Suppressor macrophage treated with lipopolysaccharide for 1 hour (primary cell): ENCODE results near the gene MED15.
"Not testable (repeated sequence)": the region's sequence is repeated elsewhere in the genome, so short reads cannot be mapped to it uniquely, and the experiment has no call there.

Experiments
- DNase-seq, 3 donors: peaks; one replicate each; pipeline ENCODE4 v3.0.0-alpha.2; 2020 to 2022

The MED15 gene

DNA sequence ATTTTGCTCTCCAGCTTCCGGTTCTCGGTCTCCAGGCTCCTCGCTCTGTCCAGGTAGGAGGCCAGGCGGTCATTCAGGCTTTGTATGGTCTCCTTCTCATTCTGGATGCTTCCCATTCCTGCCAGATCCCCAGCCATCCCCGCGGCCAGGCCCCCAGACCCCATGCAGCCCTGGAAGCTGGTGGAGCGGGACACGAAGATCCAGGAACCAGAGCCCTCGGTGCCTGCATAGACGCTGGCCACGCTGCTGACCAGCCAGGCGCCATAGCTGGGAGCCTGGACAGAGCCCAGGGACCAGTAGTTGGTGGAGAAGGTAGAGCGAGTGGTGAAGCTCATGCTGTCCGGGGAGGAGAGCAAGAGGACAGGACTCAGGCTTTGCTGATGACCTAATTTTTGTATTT lies 23.6 kb upstream of the MED15 start:
- DNase-seq = no peak

DNA sequence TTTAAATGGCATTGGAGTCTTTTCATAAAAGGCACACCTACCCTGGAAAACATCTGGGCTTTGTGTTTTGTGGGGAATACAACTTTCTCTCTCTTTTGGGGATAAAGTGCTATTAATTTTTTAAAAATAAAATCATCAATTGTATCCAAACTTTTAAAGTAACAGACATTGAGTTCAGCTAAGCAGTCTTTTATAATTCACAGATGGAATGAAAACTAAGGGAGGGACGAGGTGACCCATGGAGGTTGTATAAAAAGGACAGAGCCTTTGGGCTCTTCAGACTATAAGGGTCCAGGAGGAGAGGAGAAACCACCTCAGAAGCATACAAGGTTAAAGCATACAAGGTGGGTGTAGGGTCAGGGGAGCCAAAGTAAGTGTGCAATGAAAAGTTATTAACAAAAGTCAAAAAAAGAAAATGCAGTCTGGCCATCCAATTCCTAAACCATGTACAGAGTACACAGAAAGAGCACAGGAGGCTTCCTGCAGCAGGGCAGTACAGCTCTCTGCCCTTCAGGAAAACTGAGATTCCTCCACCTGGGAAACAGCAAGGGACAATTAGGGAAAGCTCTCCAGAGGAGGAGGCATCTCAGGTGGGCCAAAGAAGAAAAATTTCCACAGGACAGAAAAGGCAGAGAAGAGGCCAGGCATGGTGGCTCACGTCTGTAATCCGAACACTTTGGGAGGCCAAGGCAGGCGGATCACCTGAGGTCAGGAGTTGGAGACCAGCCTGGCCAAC lies 22.3 kb upstream of the MED15 start:
- no peak for DNase-seq

DNA sequence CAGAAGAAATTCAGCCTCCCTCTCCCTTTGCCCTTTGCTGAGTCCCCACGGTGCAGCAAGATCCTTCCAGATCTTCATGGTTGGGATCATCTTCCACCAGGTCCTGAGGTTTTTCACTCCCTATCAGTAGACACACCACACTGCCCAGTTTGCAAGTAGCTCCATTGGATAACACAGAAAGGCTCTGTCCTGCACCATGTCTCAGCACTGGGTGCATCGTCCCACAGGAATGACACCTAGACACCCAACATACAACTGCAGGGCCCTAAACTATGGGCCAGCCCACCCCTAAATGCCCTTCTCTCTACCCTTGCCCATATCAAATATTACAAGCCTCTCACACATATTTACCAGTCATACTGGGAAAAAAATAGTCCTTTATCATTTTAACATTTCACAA lies 21.2 kb upstream of the MED15 start:
- DNase-seq = no peak

DNA sequence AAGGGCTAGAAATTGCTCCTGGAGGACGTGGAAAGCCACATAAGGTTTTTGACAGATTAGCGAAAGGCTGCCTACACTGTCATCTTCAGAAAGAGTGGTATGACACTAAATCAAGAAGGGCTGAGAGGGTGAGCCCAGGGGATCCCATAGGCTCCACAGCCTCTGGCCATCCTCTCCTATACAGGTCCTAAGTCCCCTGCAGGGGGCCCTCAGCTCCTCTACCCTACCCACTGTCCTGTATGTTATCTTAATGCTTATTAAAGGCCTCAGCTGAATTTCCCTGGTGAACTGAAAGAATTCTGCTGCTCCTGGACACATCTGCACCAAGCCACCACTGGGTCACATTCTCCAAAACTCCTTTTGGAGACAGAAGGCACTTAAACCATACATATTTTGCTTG lies 19.7 kb upstream of the MED15 start:
- no peak for DNase-seq

DNA sequence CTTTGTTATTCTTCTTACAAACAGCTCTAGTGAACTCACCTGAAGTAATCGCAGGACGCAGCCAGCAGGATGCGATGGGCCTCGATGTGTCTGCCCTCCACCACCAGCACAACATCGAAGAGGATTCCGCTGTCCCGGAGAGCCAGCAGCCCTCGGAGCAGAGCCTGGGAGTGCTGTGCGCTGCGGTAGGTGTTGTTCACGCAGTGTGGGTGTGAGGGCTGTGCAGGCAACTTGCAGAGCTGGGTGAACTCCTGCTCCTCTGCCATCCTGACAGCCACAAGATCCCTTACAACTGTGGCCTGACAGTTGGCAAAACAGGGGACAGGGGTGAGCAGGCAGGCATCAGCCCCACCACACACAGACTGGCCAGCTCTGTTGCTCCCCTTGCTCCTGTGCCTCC lies 18.5 kb upstream of the MED15 start:
- DNase-seq = no peak

DNA sequence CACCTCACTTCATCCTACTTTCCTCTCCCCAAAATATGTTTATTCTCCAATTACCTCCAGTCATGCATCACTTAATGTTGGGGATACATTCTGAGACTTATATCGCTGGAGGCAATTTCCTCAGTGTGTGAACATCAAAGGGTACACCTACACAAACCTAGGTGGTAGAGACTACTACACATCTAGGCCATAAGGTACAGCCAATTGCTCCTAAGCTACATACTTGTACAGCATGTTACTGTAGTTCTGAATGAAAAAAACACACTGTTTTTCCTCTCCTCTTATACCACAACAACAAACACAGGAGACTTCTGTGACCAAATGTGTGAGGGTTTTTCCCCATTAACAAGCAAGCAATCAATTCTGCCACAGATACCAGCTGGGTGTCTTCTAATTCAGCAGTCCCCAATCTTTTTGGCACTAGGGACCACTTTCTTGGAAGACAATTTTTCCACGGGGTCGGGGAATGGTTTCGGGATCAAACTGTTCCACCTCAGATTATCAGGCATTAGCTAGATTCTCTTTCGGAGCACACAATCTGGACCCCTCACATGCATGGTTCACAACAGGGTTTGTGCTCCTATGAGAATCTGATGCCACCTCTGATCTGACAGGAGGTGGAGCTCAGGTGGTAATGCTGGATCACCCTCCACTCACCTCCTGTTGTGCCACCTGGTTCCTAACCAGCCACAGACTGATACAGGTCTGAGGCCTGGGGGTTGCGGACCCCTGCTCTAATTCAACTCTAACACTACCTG lies 17.0 kb upstream of the MED15 start:
- no peak for DNase-seq

DNA sequence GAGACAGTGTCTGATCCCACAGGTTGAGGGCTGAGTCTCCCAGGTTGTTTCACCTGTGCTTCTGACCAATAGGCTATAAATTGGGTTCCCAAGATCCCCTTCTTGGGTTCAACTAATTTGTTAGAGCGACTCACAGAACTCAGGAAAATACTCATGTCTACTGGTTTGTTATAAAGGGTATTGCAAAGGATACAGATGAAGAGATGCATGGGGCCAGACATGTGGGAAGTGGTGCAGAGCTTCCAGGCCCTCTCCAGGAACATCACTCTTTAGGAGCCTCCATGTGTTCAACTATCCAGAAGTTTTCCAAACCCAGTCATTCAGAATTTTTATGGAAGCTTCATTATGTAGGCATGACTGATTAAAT lies 16.5 kb upstream of the MED15 start:
- no peak for DNase-seq

DNA sequence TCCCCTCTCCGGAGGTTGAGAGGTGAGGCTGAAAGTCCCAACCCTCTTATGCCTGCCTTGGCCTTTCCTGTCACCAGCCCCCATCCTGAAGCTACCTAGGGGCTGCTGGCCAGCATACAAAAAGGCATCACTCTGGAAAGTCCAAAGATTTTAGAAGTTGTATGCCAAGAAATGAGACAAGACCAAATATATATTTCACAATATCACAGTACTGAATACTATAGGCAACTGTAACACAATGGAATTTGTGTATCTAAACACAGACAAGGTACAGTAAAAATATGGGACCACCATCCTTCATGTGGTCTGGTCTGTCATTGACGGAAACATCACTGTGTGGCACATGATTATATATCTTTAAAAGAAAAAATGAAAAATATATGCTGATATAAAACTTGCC lies 16.1 kb upstream of the MED15 start:
- no peak for DNase-seq

DNA sequence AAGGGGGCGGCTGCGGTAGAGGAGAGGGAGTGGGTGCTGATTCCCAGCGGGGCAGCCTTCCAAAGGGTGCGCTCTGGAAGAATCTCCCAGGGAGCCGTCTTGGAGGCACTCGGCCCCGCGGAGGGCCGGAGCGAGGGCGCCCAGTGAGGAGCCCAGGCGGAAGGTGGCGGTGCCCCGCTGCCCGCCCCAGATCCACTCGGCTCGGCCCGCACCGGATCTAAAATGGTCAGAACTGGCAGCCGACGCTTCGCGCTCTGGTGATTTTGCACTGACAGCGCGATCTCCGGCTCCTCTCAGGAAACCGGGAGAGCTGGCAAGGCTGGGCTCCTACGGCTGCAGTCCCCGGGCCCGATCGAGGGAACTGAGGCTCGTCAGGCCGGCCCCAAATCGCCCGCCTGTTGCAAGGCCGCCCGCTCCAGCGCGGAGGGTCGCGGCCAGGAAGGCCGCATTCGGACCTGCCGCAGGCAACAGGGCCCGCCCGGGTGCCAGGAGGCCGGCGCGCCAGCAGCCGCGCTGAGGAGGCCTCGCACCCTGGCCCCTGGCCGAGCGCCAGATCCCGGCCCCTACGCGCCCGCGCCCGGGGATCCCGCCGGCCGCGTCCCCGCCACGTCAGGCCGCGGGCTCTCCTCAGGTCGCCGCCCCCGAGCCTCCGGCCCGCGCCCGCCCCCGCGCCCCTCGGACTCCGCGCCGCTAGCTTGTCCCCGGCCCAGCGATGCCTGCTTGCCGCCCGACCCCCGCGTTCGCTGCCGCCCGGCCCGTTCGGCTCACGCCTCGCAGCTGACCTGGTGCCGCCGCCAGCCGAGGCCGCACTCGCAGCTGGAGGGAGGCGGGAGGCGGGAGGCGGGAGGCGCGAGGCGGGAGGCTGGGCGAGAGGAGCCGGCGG lies 12.2 kb upstream of the MED15 start, which contains the start of gene KLHL22:
Gene KLHL22 (minus strand): TSS at position 818 of the 883 bp plus-strand sequence. CDS start 6,584 bp downstream, outside the sequence.
- peak; percentile 25 to 84 (median 32) for DNase-seq

DNA sequence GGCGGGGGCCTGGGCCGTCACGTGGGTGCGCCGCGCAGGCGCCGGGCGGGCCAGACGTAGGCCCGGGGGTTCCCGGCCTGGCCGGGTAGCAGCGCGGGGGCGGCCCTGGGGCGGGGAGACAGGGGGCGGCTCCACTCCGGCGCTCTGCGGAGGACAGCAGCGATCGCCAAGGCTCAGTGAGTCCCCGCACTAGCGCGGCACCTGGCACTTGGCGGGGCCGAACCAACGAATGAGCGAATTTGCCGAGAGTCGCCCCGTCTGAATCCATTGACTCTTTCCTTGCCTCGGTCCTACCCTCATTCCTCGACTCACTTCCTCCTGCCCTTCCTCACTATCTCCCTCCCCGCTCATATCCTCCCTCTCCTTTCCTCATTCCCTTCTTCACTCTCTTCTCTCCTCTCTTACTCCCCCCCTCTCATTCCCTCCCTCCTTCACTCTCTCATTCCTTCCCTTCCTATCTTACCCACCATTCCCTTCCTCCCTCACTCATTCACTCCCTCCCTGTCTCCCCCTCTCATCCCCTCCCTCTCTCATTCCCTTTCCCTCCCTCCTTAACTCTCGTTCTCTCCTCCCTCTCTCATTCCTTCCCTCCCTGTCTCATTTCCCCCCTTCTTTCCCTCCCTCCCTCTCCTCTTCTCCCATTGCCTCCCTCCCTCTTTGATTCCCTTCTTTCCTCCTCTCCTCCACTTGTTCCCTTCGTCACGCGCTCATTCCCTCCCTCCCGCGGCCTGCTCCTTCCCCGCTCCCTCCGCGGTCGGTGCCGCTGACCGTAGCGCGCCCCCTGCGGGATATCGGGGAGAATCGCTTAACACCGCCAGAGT lies 11.3 kb upstream of the MED15 start:
- DNase-seq = peak; percentile 96 to 100 (median 99)

DNA sequence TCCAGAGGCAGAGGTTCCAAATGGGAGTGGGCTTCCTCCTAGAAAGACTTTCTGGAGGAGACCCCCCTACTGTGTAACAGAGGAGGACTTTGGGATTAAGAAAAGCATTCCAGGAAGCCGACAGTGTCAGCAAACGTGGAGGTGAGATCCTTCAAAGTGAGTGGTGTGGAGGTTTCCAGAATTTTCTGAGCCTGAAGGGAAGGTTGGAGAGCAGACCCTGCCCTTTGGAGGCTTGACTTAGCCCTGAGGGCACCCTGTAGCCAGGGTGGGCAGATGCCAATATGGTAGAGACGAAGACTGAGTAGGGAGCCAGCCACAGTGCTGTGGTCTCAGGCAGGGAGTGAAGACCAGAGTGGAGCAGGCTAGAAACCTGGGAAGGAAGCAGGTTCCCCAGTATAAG lies 10.0 kb upstream of the MED15 start:
- DNase-seq = no peak

DNA sequence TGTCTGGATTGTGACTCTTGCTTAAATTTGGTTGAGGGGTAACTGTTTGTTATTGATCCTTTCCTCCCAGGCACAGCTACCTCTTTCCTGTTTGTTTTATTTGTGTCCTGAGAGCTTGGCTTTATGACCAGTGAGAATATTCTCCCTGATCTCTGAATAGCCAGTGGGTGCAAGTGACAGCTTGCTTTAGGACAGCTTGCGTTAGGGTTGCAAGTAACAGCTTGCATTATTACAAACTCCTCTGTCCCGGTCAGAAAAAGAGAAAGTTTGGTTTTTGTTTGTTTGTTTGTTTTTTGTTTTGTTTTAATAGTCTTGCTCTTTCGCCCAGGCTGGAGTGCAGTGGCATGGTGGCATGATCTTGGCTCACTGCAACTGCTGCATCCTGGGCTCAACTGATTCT lies 8.5 kb upstream of the MED15 start:
- DNase-seq = no peak

DNA sequence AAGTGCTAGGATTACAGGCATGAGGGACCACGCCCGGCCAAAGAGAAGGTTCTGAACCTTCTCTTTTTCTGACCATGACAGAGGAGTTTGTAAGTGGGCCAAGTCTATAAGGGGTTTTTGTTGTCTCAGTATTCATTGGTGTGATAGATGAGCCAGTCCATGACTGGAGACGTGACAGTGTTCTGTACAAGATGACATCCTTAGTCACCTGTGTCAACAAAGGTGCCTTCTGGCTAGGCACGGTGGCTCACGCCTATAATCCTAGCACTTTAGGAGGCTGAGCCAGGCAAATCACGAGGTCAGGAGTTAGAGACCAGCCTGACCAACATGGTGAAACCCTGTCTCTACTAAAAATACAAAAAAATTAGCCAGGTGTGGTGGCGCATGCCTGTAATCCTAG lies 7.6 kb upstream of the MED15 start:
- DNase-seq = no peak

DNA sequence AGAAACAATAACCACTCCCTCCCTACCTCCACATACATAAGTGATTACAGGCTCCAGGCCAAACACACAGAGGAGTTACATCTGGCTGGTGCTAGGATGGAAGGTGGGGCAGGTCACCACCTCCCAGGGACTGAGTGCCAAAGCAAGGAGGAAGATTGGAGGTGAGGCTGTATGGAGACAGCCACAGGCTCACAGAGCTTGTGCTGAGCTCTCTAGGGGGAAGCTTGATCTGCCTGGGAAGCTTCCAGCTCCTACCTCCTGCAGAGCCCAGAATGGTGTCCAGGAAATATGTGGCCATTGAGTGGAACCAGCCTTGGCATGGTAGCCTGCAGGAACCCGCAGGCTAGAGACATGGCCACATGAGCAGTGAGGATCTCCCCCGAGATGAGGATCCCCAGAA lies 3.6 kb upstream of the MED15 start:
- DNase-seq = no peak

DNA sequence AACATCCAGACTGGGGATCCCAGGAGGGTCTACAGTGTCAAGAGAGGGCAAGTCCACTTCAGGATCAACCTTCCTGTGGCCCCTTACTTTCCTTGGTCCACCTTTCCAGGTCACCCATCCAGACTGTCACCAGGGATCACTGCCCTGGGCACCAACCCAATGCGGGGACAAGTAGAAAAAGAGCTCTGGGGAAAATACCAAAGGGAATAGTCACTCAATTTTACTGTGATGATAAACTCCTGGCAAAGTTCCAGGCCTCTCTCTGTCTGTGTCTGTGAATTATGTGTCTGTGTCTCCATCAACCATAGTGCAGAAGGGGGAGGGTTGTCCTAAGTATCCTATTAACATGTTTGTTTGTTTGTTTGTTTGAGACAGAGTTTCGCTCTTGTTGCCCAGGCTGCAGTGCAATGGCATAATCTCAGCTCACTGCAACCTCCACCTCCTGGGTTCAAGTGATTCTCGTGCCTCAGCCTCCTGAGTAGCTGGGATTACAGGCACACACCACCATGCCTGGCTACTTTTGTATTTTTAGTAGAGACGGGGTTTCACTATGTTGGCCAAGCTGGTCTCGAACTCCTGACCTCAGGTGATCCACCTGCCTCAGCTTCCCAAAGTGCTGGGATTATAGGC lies 3.0 kb upstream of the MED15 start:
- DNase-seq = not testable (repeated sequence)

DNA sequence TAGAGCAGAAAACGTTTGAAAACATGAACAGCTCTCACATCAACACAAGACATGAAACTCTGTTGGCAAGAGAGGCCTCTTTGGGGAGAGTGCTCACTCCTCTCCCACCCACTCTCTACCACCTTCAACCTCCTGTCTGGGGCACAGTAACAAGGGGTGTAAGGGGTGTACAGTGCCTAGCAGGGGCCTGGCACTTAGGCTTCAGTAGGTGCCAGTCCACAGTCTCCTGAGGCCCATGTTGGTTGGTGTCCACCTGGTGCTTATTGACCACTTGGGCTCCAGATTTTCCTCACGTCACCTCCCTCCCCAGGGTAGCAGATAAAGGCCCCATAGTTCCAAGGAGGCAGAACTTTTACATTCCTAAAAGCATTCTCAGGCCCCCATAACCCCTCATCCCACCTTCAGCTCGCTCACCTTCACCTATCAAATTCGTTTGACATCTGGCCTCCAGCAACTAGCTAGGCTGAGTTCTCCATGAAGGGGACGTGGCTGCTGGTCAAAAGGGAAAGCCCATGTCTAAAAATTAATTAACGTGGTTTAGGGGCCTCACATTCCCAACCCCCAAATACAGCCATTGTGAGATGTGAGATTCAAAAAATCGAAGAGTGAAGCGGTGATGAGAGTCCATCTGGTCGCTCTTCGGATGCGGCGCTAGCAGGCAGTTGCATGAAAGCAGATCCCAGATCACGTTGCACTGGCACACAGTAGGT lies 712 bp upstream of the MED15 start:
- DNase-seq = no peak

DNA sequence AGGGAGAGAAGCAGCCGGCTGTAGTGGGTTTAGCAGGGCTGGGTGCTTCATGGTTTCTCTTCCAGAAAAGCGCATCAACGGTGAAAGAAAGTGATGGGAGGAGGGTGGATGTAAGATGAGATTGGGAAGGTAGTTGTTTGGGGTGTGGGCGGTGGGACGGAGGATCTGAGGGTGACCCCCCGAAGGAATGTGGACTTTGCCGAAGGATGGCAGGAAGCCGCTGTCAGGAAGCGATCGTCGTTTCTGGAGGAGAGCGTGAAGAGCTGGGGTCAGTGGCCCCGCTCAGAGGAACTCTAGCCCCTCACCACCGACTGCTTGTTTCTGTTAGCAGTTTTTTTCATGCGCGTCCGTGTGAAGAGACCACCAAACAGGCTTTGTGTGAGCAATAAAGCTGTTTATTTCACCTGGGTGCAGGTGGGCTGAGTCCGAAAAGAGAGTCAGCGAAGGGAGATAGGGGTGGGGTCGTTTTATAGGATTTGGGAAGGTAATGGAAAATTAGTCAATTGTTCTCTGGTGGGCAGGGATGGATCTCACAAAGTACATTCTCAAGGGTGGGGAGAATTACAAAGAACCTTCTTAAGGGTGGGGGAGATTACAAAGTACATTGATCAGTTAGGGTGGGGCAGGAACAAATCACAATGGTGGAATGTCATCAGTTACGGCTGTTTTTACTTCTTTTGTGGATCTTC lies 801 bp downstream of the MED15 start:
- not testable (repeated sequence) for DNase-seq

DNA sequence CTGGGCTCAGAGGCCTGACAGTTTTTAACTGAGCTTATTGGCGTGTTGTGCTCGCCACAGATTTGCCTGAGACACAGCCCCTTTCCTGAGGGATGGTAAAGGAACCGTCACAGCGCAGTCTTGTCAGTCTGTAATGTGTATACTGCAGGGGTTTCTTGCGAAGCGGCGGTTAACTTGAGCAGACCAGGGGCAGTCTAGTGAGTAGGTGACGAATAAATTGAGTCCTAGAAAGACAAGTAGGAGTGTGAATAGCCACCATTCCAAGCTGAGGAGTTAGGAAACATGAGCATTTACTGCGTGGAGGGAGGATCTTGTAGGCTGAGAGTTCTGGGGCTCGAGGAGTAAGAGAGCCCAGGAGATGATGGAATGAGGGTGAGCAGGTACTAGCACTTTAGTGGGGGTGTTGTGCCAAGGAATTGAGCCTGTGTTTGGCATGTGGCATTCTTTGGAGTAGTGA lies 1.4 kb downstream of the MED15 start:
- no peak for DNase-seq

DNA sequence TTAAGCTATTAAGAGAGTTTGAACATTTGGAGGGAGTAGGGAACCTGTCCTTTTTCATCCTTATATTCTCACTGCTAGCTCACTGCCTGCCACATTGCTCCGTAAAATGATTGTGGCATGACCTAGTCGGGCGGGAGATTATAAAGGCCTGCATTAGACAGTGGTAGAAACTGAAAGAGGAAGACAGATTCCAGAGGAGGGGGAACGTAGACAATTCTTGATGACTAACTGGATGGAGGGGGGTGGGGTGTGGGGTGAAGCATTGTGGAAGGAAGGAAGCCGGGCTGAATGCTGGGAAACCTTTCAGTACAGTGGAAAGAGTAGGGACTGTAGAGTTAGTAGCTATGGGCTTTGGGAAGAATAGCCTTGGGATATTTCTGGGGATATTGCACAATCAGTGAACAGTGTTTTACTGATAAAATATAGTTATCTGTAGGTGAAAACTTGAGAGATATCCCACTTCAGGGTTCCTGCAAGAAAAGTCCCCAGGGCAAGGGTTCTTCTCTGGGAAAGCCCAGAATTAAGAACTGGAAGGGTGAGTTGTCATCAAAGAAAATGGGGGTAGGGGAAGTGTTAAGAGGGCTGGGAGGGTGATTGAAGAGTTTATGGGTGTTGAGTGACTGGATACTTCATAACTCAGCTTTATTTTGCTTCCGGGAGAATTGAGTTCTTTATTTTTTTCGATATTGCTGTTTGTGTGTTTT lies 2.1 kb downstream of the MED15 start:
- peak; percentile 92 to 96 (median 95) for DNase-seq
